KMS-11 (cell line): Measurements from ENCODE around the gene PKDCC.
"Not testable (repeated sequence)": the region's sequence is repeated elsewhere in the genome, so short reads cannot be mapped to it uniquely, and the experiment has no call there.

Experiments used
- H2AFZ ChIP-seq: fragments of 200-600 bp; sonication (generic); 2 replicates; pipeline ENCODE4 v1.6.1; 2016; ENCODE audit warnings: antibody characterized with exemption, mixed run types, low read depth
- H3K27ac ChIP-seq: fragments of 200-600 bp; sonication (generic); 2 replicates; pipeline ENCODE4 v1.6.1; 2016; ENCODE audit warnings: mild to moderate bottlenecking, mixed run types
- H3K27me3 ChIP-seq: fragments of 200-600 bp; sonication (generic); 2 replicates; pipeline ENCODE4 v1.6.1; 2017; ENCODE audit warnings: mild to moderate bottlenecking, low read depth, mixed run types, moderate library complexity; ENCODE audit not compliant: insufficient read depth
- H3K36me3 ChIP-seq: fragments of 200-600 bp; sonication (generic); 2 replicates; pipeline ENCODE4 v1.6.1; 2017; ENCODE audit warnings: mild to moderate bottlenecking, mixed run types; ENCODE audit not compliant: insufficient read depth
- H3K4me1 ChIP-seq: fragments of 200-600 bp; sonication (generic); 2 replicates; pipeline ENCODE4 v1.6.1; 2016; ENCODE audit warnings: mild to moderate bottlenecking, low read depth, mixed run types; ENCODE audit not compliant: poor library complexity, severe bottlenecking
- H3K4me2 ChIP-seq: fragments of 200-600 bp; sonication (generic); 2 replicates; pipeline ENCODE4 v1.7.0; 2016; ENCODE audit warnings: mild to moderate bottlenecking, mixed run types
- H3K4me3 ChIP-seq: fragments of 200-600 bp; sonication (generic); IDR thresholded peaks from 2 replicates; pipeline ENCODE4 v1.6.1; 2017; ENCODE audit warnings: low read depth, low read length, mixed read lengths; ENCODE audit not compliant: insufficient read depth
- H3K79me2 ChIP-seq: fragments of 200-600 bp; sonication (generic); 2 replicates; pipeline ENCODE4 v1.6.1; 2016; ENCODE audit warnings: low read depth, mixed run types; ENCODE audit not compliant: insufficient read depth
- H3K9ac ChIP-seq: fragments of 200-600 bp; sonication (generic); 2 replicates; pipeline ENCODE4 v1.6.1; 2016; ENCODE audit warnings: mild to moderate bottlenecking, mixed run types
- H4K20me1 ChIP-seq: fragments of 200-600 bp; sonication (generic); 2 replicates; pipeline ENCODE4 v1.6.1; 2016; ENCODE audit warnings: mild to moderate bottlenecking, mixed run types; ENCODE audit not compliant: insufficient read depth
- CTCF ChIP-seq: fragments of 200-600 bp; sonication (generic); conservative IDR thresholded peaks from 2 replicates; pipeline ENCODE4 v1.6.1; 2017; ENCODE audit warnings: low read depth, mild to moderate bottlenecking, antibody characterized with exemption, low read length, moderate library complexity, mixed read lengths

Gene PKDCC

GRCh38 chr2:42082016-42082415, 34.2 kb downstream of the PKDCC start:
- H3K9ac ChIP-seq, result no peak overlapping the region
- no peaks in the 10 kb centered on the region for H3K27me3 ChIP-seq
- H3K79me2 ChIP-seq, result no peaks in the 10 kb centered on the region
- no peak overlapping the region for H3K4me2 ChIP-seq
- TF ChIP-seq CTCF, result no peak
- peaks cover 8% of the 10 kb centered on the region for H3K4me1 ChIP-seq
- H3K27ac ChIP-seq, result no peak overlapping the region
- H2AFZ ChIP-seq, result no peak overlapping the region
- H3K4me3 ChIP-seq, result no peak overlapping the region
- H3K36me3 ChIP-seq, result no peaks in the 10 kb centered on the region
- no peaks in the 10 kb centered on the region for H4K20me1 ChIP-seq

- Histone ChIP-seq H4K20me1 (no peaks in the 10 kb centered on the region), H2AFZ (no peak overlapping the region), H3K27me3 (no peaks in the 10 kb centered on the region), H3K4me1 (peaks cover 8% of the 10 kb centered on the region), H3K27ac (no peak overlapping the region), H3K4me3 (no peak overlapping the region), H3K4me2 (no peak overlapping the region), H3K79me2 (no peaks in the 10 kb centered on the region), H3K36me3 (no peaks in the 10 kb centered on the region), H3K9ac (no peak overlapping the region)
- TF ChIP-seq CTCF, result no peak
These were observed 36.4 kb downstream of the PKDCC start for GRCh38 chr2:42084231-42084671.

GRCh38 chr2:42085070-42085469, 37.2 kb downstream of the PKDCC start:
- H3K4me2 ChIP-seq, result not testable (repeated sequence)
- peaks cover 14% of the 10 kb centered on the region for H3K4me1 ChIP-seq

GRCh38 chr2:42085706-42086487, 38.1 kb downstream of the PKDCC start:
- H3K27me3 ChIP-seq, result no peaks in the 10 kb centered on the region; the same call in 1 of the 2 replicates
- TF ChIP-seq CTCF, result no peak
- H4K20me1 ChIP-seq, result no peaks in the 10 kb centered on the region
- peaks cover 14% of the 10 kb centered on the region for H3K4me1 ChIP-seq
- no peak overlapping the region for H3K4me3 ChIP-seq
- H3K27ac ChIP-seq, result no peak overlapping the region
- no peak overlapping the region for H3K9ac ChIP-seq
- no peak overlapping the region for H3K4me2 ChIP-seq
- no peaks in the 10 kb centered on the region for H3K79me2 ChIP-seq
- H3K36me3 ChIP-seq, result no peaks in the 10 kb centered on the region
- H2AFZ ChIP-seq, result no peak overlapping the region

More at GRCh38 chr2:42085070-42085469, 37.2 kb downstream of the PKDCC start:
- not testable (repeated sequence) for H2AFZ ChIP-seq, H3K79me2 ChIP-seq, H3K9ac ChIP-seq, H3K27ac ChIP-seq, H3K4me3 ChIP-seq, H3K27me3 ChIP-seq, H3K36me3 ChIP-seq, H4K20me1 ChIP-seq

GRCh38 chr2:42086500-42086953, 38.7 kb downstream of the PKDCC start:
- TF ChIP-seq CTCF, result peak; percentile 93
- H3K79me2 ChIP-seq, result no peaks in the 10 kb centered on the region
- peaks cover 14% of the 10 kb centered on the region for H3K4me1 ChIP-seq
- H3K4me3 ChIP-seq, result no peak overlapping the region
- H3K27me3 ChIP-seq, result no peaks in the 10 kb centered on the region; the same call in 1 of the 2 replicates
- H3K4me2 ChIP-seq, result no peak overlapping the region
- H3K36me3 ChIP-seq, result no peaks in the 10 kb centered on the region
- no peak overlapping the region for H3K9ac ChIP-seq
- no peaks in the 10 kb centered on the region for H4K20me1 ChIP-seq
- H3K27ac ChIP-seq, result no peak overlapping the region
- H2AFZ ChIP-seq, result peak overlapping the region; percentile 28; the same call in 1 of the 2 replicates
